Glomerular visceral epithelial cell (primary cell): ENCODE data around the gene FAM135A.

Source experiments
- DNase-seq: peaks from one replicate; pipeline ENCODE4 v3.0.0-alpha.2; 2016; ENCODE audit errors: extremely low spot score

Gene FAM135A

DNA sequence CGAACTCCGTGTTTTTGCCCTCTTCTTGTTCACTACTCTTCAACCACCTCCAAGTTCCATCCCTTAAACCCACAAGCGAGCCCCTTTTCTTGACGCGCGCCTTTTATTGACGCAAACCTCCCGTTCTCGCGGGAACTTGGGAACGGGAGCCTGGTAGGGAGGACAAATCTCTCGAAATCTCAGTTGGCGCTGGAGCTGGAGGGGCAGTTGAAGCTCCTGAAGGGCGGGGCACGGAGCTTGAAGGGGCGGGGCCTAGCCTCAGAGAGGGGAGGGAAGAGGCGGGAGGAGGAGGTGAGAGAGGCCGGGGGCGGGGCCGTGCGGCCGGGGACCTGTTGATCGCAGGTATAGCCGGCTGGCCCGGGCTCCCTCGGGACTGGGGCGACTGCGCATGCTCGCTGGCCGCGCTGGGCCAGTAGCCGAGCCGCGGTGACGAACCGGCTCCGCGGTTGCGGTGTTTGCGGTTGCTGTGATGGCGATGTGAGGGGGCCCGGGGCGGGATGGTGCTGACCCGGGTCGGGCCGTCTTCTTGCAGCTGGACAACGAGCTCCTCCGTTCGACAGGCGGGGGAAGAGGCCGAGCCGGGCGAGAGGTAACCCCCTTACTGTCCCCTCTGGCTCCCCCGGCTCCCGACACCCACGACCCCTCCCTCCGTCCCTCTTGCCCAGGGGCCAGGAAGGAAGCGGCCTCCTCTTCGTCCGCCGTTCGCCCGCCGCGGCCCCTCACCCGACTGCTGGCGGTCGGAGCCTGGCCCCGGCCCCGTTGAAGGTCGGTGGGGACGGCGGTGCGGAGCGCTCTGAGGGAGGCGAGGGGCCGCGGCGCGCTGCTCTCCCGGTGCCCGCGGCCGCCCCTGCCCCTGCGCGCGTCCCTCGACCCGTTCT, at the start of gene FAM135A:
FAM135A (plus strand) TSS at position 395 of the 878 bp plus-strand sequence. CDS start 14,835 bp downstream, outside the sequence.
- DNase-seq, result peak; percentile 100

DNA sequence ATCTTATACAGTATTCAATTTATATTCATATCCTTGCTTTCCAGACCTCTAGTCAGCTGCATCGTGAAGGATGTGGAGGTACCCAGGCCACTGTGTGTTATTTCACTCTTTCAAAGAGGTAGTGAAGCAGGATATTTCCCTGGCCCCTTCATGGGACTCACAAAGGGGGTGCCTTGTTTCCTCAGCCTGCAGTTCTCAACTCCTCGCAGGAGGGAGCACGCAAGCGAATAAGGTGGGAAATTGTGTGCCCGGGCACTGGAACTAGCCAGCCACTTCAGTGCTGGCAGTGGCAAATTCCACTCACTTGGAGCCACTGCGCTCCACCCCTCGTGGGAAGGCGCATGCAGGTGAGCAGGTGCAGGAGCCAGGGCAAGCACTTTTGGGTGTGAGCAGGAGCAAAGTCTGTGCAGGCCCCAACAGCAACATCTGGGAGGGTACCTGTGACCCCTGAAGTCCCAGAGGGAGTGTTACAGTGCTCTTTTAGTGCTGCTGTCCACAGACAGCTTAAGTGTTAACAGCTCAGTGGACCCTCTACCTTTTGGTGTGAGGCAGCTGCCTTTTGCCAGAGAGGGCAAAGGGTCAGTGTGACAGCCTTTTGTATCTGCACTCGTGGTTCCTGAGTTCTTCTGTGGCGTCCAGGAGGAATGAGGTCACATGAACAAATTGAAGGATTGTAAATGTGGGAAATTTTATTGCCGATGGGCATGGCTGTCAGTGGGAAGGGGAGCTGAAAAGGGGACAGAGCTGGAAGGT, 49.4 kb upstream of the FAM135A start:
- DNase-seq, result no peak

DNA sequence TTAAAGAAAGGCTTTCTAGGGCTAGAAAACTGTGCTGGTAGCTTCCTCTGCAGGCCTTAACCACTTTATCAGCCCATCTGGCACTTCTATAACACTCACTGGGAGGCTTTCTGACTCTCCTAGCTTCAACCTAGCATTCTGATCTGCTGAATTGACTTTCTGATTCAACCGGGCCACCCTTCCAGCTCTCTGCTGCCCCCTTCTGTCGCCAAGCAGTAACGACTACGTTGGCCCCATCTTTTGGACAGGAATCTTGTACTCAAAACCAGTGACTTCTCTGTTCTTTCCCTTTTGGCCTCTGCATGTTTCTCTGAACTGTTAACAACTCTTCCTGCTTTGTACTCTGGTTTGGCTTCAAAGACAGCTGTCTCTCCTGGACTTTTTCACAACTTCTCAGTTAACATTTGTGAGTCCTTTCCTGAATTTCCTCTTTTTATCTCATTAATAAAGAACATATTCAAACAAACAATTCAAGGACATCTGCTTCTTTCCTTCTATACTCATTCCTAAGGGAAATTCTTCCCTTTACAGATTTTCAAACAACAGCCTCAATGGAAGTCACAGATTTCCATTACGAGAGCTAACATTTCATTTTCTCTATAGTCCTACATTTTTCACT, 43.9 kb upstream of the FAM135A start:
- DNase-seq, result peak; percentile 80

DNA sequence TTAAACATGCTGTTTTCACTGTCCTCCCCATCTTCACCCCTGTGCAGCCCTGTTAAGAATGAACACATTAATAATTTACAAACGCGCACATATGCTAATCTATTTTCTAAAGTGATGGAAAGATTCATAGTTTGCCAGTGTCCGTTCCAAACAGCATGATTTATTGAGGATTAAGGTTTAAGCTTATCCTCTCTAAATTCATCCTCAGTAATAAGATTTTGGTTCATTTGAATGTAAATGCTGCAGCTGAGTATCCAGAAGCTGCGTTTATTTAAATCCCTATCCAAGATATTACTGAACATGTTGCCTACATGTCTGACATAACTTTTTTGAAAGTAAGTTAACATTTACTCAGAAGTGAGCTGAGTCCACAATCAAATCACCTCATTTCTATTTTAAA, 42.8 kb upstream of the FAM135A start:
- DNase-seq, result no peak

DNA sequence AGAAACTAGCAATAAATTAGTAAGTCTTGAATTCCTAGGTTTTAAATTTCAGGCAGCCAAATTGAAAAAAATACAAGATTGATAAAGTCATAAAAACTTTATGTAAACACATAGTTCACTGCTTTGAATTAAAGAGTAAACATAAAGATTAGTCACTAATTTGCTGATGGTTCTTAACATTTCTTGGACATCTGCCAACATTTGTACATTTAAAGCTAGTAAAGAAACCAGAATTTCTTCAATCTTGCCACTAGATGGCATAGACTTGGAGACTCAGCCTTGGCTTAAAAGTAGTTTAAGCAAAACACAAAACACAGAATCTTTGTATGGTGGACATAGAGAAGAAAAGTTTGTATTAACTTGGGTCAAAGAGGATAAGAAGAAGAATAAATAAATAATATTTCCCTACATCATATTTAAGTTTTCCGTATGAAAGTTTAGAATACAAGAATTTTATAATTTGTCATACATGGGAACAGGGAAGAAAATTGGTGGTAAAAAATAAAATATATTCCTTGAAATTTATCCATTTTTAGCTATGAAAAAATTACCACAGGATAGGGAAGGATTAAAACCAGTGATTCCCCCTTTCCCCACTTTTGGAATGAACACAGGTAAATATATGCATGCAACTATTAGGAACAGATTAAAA, 41.7 kb upstream of the FAM135A start:
- DNase-seq, result peak; percentile 53

DNA sequence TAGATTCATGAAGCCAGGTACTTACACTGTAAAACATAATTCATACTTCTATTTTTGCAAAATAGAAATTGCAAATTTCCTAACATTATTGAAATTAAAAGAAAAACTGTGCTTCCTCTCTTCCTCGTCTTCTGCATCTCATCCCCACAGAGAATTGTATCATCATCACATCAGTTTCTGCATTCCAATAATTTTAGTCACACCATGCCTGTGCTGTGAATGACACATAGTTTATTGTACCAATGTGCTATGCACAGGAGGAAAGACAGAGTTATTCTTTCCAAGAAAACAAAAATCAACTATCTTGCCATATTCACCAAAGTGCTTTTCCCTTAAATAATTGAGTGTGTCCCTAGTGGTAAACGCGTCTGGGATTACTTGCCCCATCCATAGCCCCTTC, 38.1 kb upstream of the FAM135A start:
- DNase-seq, result peak; percentile 63

DNA sequence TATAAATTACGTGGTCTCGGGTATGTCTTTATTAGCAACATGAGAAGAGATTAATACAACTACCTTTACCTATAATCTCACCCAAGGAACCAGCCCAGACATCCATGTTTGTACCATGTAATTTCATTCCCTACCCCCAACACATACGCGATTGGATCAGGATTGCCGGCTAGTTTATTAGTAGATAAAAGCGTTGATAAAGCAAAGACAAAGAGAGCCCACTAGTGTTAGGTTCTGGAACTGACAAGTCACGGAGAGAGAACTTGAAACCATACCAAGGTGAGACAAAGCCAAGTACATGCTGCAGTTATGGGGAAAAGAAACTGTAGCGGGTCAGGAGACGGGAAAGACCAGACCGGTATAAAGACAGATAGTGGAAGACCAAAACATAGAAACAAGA, 37.4 kb upstream of the FAM135A start:
- no peak for DNase-seq

DNA sequence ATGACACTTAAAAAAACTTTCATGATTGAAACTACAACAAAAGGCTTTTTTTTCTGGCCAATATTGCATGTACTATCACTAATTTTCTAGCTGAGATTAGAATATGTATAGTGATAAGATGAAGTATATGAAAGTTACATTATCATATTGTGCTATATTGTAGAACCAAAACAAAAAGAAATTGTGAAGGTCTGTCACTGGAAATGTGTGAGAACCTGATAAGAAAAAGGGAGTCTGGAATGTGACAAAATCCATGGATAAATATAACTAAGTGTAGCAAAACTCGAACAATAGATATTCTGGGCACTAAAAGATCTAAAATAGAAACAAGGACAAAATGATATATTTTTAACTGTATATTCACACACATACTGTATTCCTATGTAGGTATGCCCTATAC, 36.7 kb upstream of the FAM135A start:
- no peak for DNase-seq

DNA sequence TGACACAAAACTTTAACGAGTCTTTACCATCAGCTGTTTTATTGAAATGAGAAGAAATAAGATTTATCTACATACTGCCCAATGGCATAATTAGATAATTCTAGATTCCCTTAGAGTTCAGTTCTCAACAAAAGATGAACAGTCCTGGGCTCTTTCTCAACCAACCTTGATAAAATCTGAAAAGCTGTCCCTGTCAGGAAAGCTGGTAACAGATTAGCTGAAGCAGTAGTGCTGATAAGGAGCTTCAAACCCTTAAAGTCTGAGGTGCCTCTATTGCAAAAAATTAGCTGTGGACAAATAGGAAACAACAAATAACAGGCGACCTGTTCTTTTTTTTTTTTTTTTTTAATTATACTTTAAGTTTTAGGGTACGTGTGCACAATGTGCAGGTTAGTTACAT, 35.9 kb upstream of the FAM135A start:
- no peak for DNase-seq

DNA sequence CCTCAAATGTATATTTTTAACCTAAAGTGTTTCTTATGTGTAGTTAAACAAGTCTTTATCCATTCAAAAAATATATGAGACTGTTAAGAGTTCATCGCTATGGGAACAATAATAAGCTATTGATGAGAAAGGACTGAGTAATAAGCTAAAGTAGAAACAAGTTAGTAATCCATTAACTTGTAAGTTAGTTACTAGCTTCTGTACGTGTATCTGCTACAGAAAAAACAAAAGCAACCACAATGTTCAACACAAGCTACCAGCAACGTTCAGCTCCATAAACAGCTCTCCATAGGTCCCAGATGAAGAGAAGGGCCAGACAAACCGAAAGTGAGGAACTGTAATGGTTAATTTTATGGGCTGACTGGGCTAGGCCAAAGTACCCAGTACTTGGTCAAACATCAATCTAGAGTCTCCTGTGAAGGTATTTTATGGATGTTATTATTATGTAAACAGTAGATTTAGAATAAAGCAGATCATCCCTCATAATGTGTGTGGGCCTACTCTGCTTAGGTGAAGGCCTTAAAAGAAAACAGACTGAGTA, 33.8 kb upstream of the FAM135A start:
- DNase-seq, result no peak

DNA sequence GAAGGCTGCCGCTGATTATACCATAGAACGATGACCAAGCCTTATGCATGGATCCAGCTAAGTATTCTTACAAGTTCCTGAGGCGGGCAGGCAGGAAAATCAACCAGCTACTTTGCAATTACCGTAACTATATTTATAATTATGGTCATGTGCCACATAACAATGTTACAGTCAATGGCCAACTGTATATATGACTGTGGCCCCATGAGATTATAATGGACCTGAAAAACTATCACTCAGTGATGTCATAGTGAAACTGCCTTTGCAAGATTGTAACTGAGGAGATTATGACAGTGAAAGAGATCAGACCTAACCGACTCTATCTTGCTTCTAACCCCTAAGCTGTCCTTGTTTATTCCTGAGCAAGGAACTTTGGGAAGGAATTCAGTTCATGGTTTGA, 33.1 kb upstream of the FAM135A start:
- DNase-seq, result no peak

DNA sequence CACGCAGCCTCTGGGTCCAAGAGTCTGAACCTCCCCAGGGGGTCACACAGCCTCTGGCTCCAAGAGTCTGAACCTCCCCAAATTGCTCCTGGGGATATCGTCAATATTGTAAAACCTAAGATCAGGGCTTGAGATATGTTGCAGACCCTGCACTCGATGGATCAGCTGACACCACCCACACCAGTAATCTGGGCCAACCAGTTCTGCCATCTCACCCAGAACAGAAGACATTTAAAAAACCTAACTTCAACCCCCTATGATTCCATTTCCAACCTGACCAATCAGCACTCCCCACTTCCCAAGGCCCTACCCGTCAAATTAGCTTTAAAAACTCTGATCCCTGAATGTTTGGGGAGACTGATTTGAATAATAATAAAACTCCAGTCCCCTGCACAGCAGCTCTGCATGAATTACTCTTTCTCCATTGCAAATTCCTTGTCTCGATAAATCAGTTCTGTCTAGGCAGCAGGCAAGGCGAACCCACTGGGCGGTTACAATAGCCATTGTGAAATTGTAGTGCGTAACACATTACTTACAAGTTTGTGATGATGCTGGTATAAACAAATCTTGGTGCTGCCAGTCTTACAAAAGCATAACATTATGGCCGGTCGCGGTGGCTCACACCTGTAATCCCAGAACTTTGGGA, 32.4 kb upstream of the FAM135A start:
- DNase-seq, result no peak

DNA sequence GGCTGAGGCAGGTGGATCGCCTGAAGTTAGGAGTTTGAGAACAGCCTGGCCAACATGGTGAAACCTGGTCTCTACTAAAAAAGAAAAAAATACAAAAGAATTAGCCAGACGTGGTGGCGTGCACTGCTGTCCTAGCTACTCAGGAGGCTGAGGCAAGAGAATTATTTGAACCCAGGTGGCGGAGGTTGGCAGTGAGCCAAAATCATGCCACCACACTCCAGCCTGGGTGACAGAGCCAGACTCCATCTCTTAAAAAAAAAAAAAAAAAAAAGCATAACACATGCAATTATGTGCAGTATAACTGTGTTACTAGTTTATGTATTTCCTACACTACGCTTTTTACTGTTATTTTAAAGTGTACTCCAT, 31.9 kb upstream of the FAM135A start:
- DNase-seq, result no peak

DNA sequence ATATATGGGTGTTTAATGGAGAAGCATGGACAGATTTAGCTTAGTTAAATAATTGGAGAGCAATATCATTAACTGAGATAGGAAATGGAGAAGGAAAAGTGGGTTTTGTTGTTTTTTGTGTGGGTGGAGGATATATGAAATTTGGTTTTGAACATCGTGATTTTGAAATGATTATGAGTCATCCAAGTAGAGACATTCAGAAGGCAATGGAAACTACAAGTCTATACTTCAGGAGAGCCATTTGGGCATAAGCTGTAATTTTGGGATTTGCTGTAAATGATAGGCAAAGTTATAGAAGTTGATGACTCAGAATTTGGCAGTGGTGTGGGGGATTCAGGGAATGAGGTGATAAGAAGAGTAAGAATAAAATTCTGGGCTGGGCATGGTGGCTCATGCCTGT, 27.4 kb upstream of the FAM135A start:
- DNase-seq, result no peak

DNA sequence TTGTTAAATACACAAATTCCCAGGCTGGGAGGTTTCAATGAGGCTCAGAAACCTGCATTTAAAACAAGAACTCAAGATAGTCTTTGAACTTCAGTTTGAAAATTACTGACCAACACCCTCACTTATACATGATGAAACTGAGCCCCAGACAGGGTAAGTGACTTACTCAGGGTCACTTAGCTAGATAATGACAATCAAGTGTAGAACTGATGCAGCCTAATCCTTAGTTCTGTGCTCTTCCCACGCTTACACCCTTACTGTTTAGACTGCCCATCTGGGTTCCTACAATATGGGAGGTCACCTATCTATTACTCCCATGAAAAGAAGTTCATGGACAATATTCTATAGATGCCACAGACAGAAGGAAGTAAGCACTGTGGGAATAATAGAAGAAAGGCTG, 24.5 kb upstream of the FAM135A start:
- no peak for DNase-seq

DNA sequence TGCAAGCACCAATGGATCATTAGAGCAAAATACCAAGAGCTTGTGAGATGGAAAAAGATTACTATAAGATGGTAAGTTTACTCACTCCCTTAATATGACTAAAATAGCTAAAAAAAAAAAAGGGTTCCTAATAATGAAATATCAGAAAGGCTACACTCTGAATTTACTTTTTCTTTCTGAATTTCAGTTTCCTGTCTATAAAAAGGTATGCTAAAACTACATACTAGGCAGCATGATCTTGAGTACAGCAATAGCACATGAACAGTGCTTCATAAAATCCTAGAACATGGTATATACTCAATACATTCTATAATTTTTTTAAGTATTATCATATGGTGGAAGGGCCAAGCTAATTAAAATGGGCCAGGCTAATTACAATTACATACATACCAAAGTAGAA, 24.0 kb upstream of the FAM135A start:
- DNase-seq, result no peak

DNA sequence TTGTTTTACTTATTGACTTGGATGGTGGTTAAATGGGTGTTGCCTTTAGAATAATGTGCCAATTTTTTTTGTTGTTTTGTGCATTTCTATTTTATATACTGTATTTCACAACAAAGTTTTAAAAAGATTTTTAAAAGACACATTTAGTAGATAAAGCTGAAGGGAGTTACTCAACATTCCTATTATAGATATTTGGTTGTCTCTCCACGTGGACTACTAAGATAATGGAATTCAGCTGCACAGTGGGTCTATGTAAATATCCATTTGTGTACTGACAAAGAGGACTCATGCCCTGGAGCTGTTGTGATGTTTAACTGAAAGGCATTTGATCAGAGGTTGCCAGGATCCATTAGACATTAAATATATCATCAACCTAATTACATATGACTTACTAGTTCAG, 23.2 kb upstream of the FAM135A start:
- DNase-seq, result no peak

DNA sequence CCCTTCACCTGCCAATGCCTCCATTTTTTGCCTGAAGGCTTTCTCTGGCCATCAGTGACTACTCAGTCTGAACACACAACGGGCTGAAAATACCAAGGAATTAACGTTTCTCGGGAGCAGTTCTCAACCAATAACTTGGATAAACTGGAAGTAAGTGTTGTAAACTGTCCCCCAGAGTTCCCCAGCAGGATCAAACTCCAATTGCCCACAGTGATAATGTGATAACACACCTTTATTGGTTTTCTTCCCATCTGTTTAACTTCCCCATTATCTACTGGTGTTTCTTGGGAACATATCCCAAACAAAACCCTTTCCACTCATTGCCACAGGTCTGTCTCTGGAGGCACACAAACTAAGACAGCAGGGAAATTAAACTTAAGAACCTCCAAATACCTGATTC, 21.8 kb upstream of the FAM135A start:
- DNase-seq, result no peak

DNA sequence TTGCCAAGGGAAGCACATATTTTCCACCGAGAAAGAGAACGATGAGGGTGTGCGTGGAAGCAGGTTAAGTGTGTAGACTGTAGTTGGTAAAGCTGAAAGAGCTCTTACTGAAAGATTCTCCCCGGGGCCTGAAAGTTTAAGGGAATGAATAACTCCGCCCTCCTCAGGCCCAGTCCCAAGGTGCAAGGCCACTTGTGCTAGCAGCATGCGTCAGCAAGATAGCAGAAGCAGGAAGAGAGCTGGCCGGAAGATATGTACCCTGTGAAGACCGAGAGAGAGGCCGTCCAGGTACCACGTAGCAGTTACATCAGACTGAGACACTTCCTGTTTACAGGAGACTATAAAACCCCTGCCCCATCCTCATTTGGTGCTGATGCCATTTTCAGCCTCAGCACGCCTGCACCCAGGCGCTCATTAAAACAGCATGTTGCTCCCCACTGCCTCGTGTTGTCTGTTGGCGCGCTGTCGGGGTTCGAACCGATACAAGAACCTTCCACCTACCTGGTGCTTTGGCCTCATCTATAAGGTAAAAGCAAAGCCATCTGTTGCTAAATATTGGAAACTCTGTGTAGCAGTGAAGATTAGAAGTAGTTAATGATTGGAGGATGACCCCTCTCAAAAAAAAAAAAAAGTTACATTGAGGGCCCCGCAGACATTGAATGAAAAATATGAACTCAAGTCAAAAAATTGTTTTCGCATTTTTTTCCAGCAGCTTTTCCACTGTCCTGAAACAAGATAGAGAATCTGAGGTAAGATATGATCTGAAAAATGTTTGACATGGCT, 18.6 kb upstream of the FAM135A start:
- no peak for DNase-seq

DNA sequence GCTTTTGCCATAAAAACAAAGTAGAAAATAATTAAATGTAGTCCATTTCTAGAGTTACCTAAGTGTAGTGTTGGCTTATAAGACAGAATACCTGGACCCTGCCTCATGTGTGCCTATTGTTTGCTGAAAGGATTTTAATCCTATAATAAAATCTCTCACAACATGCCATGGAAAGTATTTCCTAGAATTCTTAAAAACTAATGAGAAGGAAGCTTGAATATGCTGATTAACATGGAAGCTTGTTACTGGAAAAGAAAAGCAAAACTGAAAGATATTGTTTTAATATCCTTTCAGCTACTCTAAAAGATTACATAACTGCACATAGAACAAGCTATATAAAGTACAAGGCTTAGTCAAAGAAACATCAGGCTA, 18.0 kb upstream of the FAM135A start:
- DNase-seq, result no peak

DNA sequence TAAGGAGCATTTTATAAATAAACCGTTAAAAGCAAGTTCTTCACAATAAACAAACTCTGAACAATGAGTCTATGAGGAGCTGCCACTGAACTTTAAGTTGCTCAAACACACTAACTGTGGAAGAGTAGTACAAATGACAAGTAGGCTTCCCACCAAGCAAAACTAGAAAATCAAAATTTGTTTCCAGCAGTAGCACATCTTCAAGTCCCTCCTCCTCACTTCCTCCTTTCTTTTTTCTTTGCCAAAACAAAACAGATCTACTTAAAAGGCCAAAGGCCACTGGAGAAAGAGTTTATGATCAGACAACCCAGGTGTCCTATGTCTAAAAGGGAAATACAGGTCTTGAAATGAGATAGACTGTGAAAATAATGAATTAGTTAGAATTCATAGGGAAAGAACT, 17.1 kb upstream of the FAM135A start:
- DNase-seq, result no peak
